GM11168 (cell line): ENCODE results near the gene THUMPD2.

Experiments
- in situ Hi-C: fragments of 300-500 bp; cut with MboI; formaldehyde crosslinking; loops from one replicate; pipeline ENCODE4 v1.12.0; 2022; ENCODE audit warnings: low sequenced_read_pairs; ENCODE audit not compliant: unreplicated experiment

THUMPD2 gene

DNA sequence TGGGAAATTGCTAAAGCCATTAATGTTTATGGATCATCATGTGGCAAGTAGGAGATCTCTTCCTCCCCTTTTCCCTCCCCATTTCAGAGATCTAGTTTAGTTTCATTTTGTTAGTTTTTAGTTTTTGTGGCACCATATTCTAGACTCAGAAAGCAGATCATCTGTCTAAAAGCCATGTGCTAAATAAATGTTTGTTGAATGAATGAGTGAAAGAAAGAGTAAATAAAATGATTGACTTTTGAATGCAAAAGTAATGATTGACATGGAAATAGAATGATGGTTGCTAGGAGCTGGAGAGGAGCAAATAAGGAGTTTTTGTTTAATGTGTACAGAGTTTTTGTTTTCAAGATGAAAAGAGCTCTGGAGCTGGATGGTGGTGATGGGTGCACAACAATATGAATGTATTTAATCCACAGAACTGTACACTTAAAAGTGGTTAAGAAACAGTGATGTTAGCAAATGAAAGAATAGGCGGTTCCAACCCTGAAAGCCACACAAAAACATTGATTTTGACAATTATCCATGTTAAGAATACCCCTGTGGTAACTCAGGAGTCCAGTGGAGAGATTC lies 89.7 kb downstream of the THUMPD2 start:
- in situ Hi-C loops: loop anchor here (10.0 kb wide), 1 partner anchor 75 kb away; no protein-coding TSS in a partner anchor

GRCh38 chr2:39688181-39688580 lies 90.9 kb downstream of the THUMPD2 start:
- in situ Hi-C loops: loop anchor here (10.0 kb wide), 1 partner anchor 73 kb away; no protein-coding TSS in a partner anchor

DNA sequence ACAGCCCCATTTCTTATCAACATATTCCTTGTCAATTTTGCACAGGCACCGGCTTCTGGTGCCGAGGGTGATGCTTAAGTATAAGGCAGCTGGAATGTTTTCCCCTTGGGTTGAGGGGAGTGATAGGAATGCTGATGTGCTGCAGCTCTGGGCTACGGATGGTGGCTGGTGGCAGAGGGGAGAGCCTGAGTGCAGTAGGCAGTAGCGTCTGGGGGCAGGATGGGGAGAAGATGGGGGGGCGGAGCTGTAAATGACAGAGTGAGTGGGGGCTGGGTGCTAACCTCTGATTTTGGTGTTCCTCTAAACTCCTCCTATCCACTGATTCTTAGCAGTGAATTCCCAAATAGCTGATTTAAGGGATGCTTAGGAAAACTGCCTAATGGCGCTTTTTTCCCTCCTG lies 92.6 kb downstream of the THUMPD2 start:
- in situ Hi-C loops: loop anchor here (10.0 kb wide), 1 partner anchor 72 kb away; no protein-coding TSS in a partner anchor
